NCI-H345 treated with DMSO at 0.1 percent for 48 hours (cell line): Measurements from ENCODE around the gene CAPN3.

ENCODE experiments used
- DNase-seq: peaks from one replicate; lab custom pipeline; 2025; ENCODE audit not compliant: unreplicated experiment; lab: John Stamatoyannopoulos, UW

The CAPN3 gene

GRCh38 chr15:42449770-42450424 lies 90.6 kb downstream of the CAPN3 start:
- no peak for DNase-seq

GRCh38 chr15:42450425-42450790 lies 91.1 kb downstream of the CAPN3 start:
- DNase-seq = no peak

GRCh38 chr15:42453826-42454225 lies 94.5 kb downstream of the CAPN3 start:
- no peak for DNase-seq

- no peak for DNase-seq
These were observed 97.2 kb downstream of the CAPN3 start for GRCh38 chr15:42456531-42456930.

- DNase-seq = no peak
These were observed 97.7 kb downstream of the CAPN3 start for GRCh38 chr15:42456971-42457370.

- DNase-seq = no peak
These were observed 98.4 kb downstream of the CAPN3 start for GRCh38 chr15:42457445-42458442.

GRCh38 chr15:42461261-42461660 lies 102.0 kb downstream of the CAPN3 start:
- DNase-seq = no peak
